GM12874 (cell line): ENCODE measurements around the gene ABCC1.

Experiments used
- TF ChIP-seq, protein P1 (sequence below): IDR thresholded peaks from 2 replicates; pipeline ENCODE4 v1.5.1; 2011; ENCODE audit warnings: low read depth, mild to moderate bottlenecking, control low read depth, low read length, moderate library complexity; ENCODE audit not compliant: insufficient read depth

Gene ABCC1

DNA sequence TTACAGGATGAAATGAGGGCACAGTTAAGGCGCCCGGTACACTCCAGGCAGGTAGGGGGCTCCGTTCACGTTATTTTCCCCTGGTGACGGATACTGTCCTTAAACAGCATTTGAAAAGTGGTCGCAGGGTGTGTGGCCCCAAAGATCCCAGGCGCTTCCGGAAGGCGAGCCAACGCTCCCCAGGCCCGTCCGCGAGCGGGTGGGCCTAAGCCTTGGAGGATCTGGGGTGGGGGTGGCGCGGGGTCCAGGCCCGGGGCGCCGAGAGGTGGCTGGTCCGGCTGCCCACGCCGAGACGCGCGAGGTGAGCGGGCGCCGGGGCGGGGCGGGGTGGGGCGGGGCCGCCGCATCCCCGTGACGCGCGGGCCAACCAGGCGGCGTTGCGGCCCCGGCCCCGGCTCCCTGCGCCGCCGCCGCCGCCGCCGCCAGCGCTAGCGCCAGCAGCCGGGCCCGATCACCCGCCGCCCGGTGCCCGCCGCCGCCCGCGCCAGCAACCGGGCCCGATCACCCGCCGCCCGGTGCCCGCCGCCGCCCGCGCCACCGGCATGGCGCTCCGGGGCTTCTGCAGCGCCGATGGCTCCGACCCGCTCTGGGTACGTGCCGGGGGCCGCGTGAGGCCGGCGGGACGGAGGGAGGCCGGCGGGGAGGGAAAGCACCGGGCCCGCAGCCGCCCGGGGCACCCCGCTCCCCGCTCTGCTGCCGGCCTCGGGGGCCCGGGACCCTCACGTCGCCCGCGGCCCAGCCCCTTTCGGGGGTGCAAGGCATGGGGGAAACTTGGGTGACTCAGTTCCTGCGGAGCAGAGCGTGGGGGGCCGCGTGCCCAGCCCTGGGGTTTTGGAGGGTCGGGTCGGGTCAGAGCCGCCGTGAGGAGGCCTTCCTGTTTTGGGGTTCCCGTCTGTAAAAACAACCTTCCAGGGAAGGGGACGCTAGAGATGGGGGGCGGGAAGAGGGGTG, at the start of gene ABCC1:
Gene ABCC1 (plus strand): TSS at position 407 of the 951 bp plus-strand sequence. CDS start 136 bp downstream, at position 543.
- TF ChIP-seq, protein P1, sequence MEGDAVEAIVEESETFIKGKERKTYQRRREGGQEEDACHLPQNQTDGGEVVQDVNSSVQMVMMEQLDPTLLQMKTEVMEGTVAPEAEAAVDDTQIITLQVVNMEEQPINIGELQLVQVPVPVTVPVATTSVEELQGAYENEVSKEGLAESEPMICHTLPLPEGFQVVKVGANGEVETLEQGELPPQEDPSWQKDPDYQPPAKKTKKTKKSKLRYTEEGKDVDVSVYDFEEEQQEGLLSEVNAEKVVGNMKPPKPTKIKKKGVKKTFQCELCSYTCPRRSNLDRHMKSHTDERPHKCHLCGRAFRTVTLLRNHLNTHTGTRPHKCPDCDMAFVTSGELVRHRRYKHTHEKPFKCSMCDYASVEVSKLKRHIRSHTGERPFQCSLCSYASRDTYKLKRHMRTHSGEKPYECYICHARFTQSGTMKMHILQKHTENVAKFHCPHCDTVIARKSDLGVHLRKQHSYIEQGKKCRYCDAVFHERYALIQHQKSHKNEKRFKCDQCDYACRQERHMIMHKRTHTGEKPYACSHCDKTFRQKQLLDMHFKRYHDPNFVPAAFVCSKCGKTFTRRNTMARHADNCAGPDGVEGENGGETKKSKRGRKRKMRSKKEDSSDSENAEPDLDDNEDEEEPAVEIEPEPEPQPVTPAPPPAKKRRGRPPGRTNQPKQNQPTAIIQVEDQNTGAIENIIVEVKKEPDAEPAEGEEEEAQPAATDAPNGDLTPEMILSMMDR: no peak

DNA sequence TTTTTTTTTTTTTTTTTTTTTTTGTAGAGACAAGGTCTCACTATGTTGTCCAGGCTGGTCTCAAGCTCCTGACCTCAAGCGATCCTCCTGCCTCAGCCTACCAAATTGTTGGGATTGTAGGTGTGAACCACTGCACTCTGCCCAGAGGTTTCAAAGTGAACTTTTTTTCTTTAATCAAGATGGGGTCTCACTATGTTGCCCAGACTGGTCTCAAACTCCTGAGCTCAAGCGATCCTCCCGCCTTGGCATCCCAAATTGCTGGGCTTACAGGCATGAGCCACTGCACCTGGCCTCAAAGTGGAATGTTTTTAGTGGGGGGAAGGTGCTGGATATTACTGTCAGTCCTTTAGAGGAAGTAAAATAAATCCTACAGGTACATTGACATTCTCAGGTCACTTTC, 49.1 kb upstream of the ABCC1 start:
- TF ChIP-seq, protein P1: no peak

DNA sequence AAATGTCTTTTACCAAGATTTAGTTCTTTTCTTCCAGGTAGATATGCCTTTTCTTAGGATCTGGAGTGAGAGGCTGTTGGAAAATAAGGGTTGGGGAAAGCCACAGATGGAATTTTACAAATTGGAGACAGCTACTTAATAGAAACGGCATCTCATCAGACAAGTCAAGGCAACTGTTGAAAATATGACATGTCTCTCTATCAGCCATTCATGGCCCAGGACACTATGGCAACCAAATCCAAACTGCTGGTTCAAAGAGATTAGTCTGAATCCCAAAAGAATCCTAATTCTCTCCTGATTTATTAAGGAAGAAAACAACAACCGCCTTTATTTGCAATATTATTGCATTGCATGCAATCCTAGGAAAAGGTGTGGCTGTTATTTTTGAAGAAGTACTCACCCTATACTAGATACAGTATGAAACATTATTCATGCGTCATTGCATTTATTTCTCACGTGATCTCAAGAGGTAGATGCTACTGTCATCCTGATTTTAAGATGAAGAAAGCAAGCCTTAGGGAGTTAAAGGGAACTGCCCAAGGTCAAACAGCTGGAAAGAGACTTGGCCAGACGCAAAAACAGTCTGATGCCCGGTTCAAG, 48.4 kb upstream of the ABCC1 start:
- TF ChIP-seq, protein P1: no peak

DNA sequence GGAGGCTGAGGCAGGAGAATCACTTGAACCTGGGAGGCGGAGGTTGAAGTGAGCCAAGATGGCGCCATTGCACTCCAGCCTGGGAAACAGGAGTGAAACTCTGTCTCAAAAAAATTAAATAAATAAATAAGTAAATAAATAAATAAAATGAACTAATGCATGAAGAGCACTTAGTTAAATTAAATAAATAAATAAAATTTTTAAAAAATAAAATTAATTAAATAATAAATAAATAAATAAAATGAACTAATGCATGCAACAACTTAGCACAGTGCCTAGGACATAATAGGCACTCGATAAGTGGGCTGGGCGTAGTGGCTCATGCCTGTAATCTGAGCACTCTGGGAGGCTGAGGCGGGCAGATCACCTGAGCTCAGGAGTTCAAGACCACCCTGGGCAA, 45.5 kb upstream of the ABCC1 start:
- TF ChIP-seq, protein P1: no peak

DNA sequence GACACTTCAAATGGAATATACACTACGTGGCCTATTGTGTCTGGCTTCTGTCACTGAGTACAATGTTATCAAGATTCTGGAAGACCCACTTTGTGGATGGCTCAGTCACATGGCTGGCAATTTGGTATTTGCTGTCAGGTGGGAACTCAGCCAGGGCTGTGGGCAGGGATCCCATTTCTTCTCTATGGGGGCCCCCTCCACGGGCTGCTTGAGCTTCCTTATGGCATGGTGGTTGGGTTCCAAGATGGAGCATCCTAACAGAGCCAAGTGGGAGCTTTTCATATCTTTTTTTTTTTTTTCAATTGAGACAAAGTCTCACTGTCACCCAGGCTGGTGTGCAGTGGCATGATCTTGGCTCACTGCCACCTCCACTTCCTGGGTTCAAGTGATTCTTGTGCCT, 43.0 kb upstream of the ABCC1 start:
- TF ChIP-seq, protein P1: no peak

DNA sequence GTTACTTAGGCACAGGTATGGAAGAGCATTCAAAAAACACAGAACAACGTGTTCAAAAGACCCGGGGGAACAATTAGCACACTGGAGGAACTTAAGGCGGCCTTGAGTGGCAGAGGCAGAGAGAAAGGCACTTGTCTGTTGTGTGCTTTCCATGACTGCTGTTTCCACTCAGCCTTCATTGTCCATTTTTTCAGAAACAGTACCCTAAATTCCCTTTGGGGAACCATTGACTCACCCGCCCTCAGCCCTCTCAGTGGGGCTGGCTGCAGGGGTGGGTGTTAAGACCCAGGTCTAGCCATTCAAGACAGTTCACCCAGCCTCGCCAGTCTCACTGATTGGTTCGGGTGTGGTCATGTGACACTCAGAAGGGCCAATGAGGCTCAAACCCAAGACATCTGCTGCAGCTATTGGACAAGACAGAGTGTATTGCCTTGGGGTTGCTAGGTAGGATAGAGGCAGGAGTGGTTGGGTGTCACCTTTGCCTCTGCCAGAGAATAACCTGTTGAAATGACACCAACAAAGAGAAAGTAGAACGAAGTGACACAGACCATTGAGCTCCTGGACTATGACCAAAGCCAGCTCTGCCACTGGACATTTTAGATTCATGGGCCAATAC, 41.4 kb upstream of the ABCC1 start:
- TF ChIP-seq, protein P1: no peak

DNA sequence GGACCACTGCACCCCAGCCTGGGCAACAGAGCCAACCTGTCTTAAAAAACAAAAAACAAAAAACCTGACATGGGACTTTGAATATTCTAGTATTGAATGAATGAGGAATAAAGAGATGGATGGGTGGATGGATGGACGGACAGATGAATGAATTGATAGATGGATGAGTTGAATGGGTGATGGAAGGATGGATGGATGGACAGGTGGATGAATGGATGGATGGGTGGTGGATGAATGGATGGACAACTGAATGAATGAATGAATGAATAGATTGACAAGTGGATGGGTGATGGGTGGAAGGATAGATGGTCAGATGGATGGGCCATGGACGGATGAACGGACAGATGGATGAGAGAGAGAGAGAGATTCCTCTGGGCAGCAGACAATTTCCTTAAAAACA, 38.2 kb upstream of the ABCC1 start:
- TF ChIP-seq, protein P1: no peak
